ENCODE data around the gene NHEJ1.

DNA sequence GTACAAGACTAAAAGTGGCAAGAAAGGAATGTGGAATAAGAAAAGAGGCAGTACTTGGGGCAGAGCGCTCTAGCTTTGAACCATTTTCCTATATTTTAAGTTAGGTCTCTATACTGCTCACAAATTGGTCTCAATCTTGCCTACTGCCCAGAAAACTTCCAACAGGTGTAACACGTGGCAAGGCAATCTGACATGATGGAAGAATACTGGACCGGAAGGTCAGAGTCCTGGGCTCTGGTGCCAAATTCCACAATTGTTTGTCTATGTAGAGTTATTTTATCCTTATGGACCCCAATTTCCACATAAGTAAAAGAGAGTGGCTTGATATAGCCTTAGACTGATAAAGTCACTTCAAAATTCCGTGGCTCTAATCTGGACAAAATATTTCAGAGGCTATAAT is 28.9 kb downstream of the NHEJ1 start:
- no peak for TF ChIP-seq EZH2 (IDR thresholded peaks at IDR 0.05)
- TF ChIP-seq POLR2AphosphoS5 (IDR thresholded peaks at IDR 0.05; ENCODE audit: borderline replicate concordance, low read depth, low read length), result no peak
- no peak for TF ChIP-seq FOXP2 (optimal IDR thresholded peaks at IDR 0.05; ENCODE audit: control extremely low read depth, extremely low read length, insufficient read depth)

All from SK-N-MC (cell line).